SJCRH30 (cell line): ENCODE data around the gene RAE1. TPM values are rescaled to one million over a fixed set of nuclear protein-coding genes. Genes with fewer than 3 reads are reported as not detected.

ENCODE experiments used
- DNase-seq, 2 experiments: peaks; one replicate each; pipeline ENCODE4 v3.0.0-alpha.2; 2015 to 2020
- H3K27ac ChIP-seq: fragments of 250-450 bp; sonication (Bioruptor Pico); 2 replicates; pipeline ENCODE4 v1.5.1; 2020; ENCODE audit warnings: mild to moderate bottlenecking, moderate library complexity
- H3K27me3 ChIP-seq: fragments of 250-450 bp; sonication (Bioruptor Pico); 2 replicates; pipeline ENCODE4 v1.5.1; 2020; ENCODE audit warnings: mild to moderate bottlenecking, moderate library complexity
- H3K36me3 ChIP-seq: fragments of 250-450 bp; sonication (Bioruptor Pico); 2 replicates; pipeline ENCODE4 v1.5.1; 2020; ENCODE audit warnings: mild to moderate bottlenecking, moderate library complexity
- H3K4me1 ChIP-seq: fragments of 250-450 bp; sonication (Bioruptor Pico); 2 replicates; pipeline ENCODE4 v1.5.1; 2020; ENCODE audit warnings: mild to moderate bottlenecking, moderate library complexity
- H3K4me3 ChIP-seq: fragments of 250-450 bp; sonication (Bioruptor Pico); 2 replicates; pipeline ENCODE4 v1.5.1; 2020; ENCODE audit warnings: mild to moderate bottlenecking, moderate library complexity
- H3K9me3 ChIP-seq: fragments of 250-450 bp; sonication (Bioruptor Pico); replicated peaks from 2 replicates; pipeline ENCODE4 v1.5.1; 2020; ENCODE audit warnings: mild to moderate bottlenecking, moderate library complexity
- total RNA-seq: library from RNA; depleted of rRNA; stranded (reverse); fragments of >200 nt; shearing (Covaris generic); gene quantifications from 2 replicates; pipeline ENCODE4 v1.2.3, GENCODE V29; 2014

The RAE1 gene
- total RNA-seq, 1 experiment from 2014 or later: 112 TPM

DNA sequence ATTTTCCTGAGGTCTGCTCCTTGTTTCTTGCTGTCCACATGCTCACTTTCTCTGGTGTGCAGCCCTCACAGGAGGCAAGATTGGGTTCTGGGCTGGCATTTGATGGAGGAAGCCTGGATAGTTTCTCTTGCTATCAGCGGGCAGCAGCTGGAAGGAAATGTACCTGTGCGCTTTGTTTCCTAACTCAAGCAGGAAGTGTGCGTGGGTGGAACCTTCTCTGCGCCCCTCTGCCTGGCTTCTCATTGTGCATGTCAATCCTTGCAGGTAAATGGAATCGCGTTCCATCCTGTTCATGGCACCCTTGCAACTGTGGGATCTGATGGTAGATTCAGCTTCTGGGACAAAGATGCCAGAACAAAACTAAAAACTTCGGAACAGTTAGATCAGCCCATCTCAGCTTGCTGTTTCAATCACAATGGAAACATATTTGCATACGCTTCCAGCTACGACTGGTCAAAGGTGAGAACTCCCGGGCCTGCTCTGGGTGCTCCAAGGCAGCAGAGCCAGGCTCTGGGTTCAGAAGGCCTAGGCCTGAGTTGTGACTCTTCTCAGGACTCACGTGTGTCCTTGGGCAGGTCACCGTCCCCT is 23.4 kb downstream of the RAE1 start:
- no peak overlapping the region for H3K27ac ChIP-seq
- H3K4me1 ChIP-seq: no peaks in the 10 kb centered on the region
- no peaks in the 10 kb centered on the region for H3K27me3 ChIP-seq
- H3K4me3 ChIP-seq: no peak overlapping the region
- H3K9me3 ChIP-seq: no peaks in the 10 kb centered on the region
- peaks cover 85% of the 10 kb centered on the region for H3K36me3 ChIP-seq
- DNase-seq: no peak

- Histone ChIP-seq H3K4me1 (no peaks in the 10 kb centered on the region), H3K27ac (no peak overlapping the region), H3K9me3 (no peaks in the 10 kb centered on the region), H3K4me3 (no peak overlapping the region), H3K27me3 (no peaks in the 10 kb centered on the region), H3K36me3 (peaks cover 83% of the 10 kb centered on the region)
- DNase-seq: no peak
Measured at GRCh38 chr20:57374931-57375651, 24.0 kb downstream of the RAE1 start.

DNA sequence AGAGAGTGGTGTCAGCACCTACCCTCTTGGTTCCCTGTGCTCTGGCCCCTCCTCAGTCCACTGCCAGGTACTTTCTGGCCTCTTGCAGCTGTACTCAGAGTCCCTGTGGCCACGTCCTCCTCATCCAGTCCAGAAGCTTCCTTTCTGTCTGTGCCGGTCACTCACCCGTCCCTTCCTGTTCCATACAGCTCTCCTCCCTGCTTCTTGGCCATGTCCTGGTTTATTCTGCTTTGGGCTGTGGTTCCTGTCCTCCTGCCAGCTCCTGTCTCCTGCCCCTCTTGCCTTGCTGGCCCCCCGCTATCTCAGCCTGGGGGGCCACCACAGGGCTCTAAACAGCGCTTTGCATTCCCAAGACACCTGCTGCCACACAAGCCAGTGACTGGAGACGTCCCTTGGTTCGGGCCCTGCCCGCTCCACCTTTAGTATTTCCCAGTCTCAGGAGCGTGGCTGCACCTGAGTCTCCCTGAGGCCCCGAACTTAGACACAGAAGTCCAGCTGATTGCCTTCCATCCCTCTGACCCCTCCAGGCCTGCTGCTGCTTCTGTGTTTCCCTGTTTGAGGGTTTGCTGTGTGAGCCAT is 24.7 kb downstream of the RAE1 start:
- H3K27me3 ChIP-seq: no peaks in the 10 kb centered on the region
- no peak overlapping the region for H3K4me3 ChIP-seq
- peaks cover 80% of the 10 kb centered on the region for H3K36me3 ChIP-seq
- DNase-seq: no peak
- no peaks in the 10 kb centered on the region for H3K4me1 ChIP-seq
- no peak overlapping the region for H3K27ac ChIP-seq
- H3K9me3 ChIP-seq: no peaks in the 10 kb centered on the region

GRCh38 chr20:57377350-57377749 is 26.3 kb downstream of the RAE1 start:
- no peak for DNase-seq

DNA sequence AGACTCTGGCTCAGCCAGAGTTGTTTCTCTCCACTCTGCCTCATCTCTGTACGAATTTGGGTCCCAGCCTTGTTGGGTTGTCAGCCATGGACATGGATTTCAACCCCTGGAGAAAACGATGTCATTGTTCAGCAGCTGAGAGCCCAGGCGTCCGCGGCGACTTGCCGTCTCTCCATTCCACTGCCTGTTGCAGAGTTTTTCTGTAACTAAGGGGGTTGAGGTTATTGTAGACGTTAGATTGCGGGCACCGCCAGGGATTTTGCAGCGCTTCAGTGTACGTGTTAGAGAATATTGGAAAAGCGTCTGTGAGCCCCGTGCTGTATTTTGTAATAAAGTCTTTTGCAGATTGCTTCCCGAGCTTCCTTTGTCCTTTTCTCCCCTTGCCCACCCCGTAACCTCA is 27.1 kb downstream of the RAE1 start:
- peaks cover 64% of the 10 kb centered on the region for H3K36me3 ChIP-seq

More at GRCh38 chr20:57377350-57377749, 26.3 kb downstream of the RAE1 start:
- Histone ChIP-seq H3K4me3 (no peak overlapping the region), H3K4me1 (no peaks in the 10 kb centered on the region), H3K27me3 (no peaks in the 10 kb centered on the region), H3K27ac (no peak overlapping the region), H3K9me3 (no peaks in the 10 kb centered on the region), H3K36me3 (peaks cover 68% of the 10 kb centered on the region)

DNA sequence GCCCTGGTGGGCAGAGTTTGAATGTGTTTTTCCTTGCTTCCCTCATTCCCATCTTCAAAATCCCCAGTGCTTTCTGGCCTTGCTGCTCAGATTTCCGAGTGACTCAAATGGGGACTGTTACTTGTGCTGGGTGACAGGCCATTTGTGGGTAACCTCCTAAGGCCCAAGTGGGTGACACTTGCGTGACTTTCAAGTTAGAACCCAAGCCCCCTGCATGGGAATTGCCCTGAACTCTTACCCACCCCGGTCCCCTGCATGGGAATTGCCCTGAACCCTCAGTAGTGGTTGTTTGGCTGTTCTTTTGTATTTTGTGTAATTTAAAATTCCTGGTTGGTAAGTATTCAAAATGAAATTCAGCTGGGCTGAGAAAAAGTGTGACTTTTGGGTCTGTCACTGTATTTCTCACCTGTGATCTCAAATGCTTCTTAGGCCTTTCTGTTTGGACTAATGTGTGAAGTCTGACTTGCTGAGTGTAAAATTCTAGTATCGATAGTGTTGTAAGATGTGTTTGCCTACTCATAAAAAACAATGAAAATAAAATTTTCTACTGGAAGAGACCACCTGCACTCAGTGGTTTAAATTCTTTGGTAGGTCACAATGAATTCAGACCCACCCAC is 27.7 kb downstream of the RAE1 start:
- peaks cover 58% of the 10 kb centered on the region for H3K36me3 ChIP-seq
- no peaks in the 10 kb centered on the region for H3K4me1 ChIP-seq
- H3K27ac ChIP-seq: no peak overlapping the region
- no peak overlapping the region for H3K4me3 ChIP-seq
- H3K27me3 ChIP-seq: no peaks in the 10 kb centered on the region
- no peaks in the 10 kb centered on the region for H3K9me3 ChIP-seq
- no peak for DNase-seq

More for the DNA sequence above, 27.1 kb downstream of the RAE1 start:
- no peaks in the 10 kb centered on the region for H3K27me3 ChIP-seq
- no peak overlapping the region for H3K4me3 ChIP-seq
- H3K4me1 ChIP-seq: no peaks in the 10 kb centered on the region
- H3K9me3 ChIP-seq: no peaks in the 10 kb centered on the region
- no peak overlapping the region for H3K27ac ChIP-seq
- no peak for DNase-seq

- no peak overlapping the region for H3K27ac ChIP-seq
- DNase-seq: no peak
- no peaks in the 10 kb centered on the region for H3K4me1 ChIP-seq
- no peak overlapping the region for H3K4me3 ChIP-seq
- H3K9me3 ChIP-seq: no peaks in the 10 kb centered on the region
- peaks cover 54% of the 10 kb centered on the region for H3K36me3 ChIP-seq
- H3K27me3 ChIP-seq: no peaks in the 10 kb centered on the region
Measured at GRCh38 chr20:57379263-57379647, 28.2 kb downstream of the RAE1 start.

- Histone ChIP-seq H3K27ac (no peak overlapping the region), H3K9me3 (no peaks in the 10 kb centered on the region), H3K4me3 (no peak overlapping the region), H3K27me3 (no peaks in the 10 kb centered on the region), H3K36me3 (peaks cover 47% of the 10 kb centered on the region), H3K4me1 (no peaks in the 10 kb centered on the region)
- DNase-seq: no peak
Measured at GRCh38 chr20:57380081-57380750, 29.2 kb downstream of the RAE1 start.

- no peaks in the 10 kb centered on the region for H3K4me1 ChIP-seq
- H3K9me3 ChIP-seq: no peaks in the 10 kb centered on the region
- no peaks in the 10 kb centered on the region for H3K27me3 ChIP-seq
- DNase-seq: peak; percentile 81 to 92
- H3K4me3 ChIP-seq: no peak overlapping the region
- no peak overlapping the region for H3K27ac ChIP-seq
- peaks cover 33% of the 10 kb centered on the region for H3K36me3 ChIP-seq
Measured at GRCh38 chr20:57381596-57382503, 30.8 kb downstream of the RAE1 start.

- no peak for DNase-seq
- Histone ChIP-seq H3K9me3 (no peaks in the 10 kb centered on the region), H3K27me3 (no peaks in the 10 kb centered on the region)
Measured at GRCh38 chr20:57382516-57382915, 31.5 kb downstream of the RAE1 start.

GRCh38 chr20:57383447-57384347 is 32.6 kb downstream of the RAE1 start:
- H3K4me3 ChIP-seq: no peak overlapping the region
- no peak for DNase-seq

More at GRCh38 chr20:57382516-57382915, 31.5 kb downstream of the RAE1 start:
- peaks cover 27% of the 10 kb centered on the region for H3K36me3 ChIP-seq
- H3K4me3 ChIP-seq: no peak overlapping the region
- H3K27ac ChIP-seq: no peak overlapping the region
- H3K4me1 ChIP-seq: no peaks in the 10 kb centered on the region

GRCh38 chr20:57384486-57384885 is 33.4 kb downstream of the RAE1 start:
- no peaks in the 10 kb centered on the region for H3K4me1 ChIP-seq
- H3K9me3 ChIP-seq: no peaks in the 10 kb centered on the region
- H3K27me3 ChIP-seq: no peaks in the 10 kb centered on the region
- no peak overlapping the region for H3K27ac ChIP-seq
- no peak overlapping the region for H3K4me3 ChIP-seq
- peaks cover 12% of the 10 kb centered on the region for H3K36me3 ChIP-seq
- DNase-seq: no peak

More at GRCh38 chr20:57383447-57384347, 32.6 kb downstream of the RAE1 start:
- peaks cover 18% of the 10 kb centered on the region for H3K36me3 ChIP-seq
- no peak overlapping the region for H3K27ac ChIP-seq
- H3K9me3 ChIP-seq: no peaks in the 10 kb centered on the region
- H3K27me3 ChIP-seq: no peaks in the 10 kb centered on the region
- no peaks in the 10 kb centered on the region for H3K4me1 ChIP-seq
